Hepatocyte (in vitro differentiated cells): ENCODE results near the gene TTL. TPM values are rescaled to one million over a fixed set of nuclear protein-coding genes. Genes with fewer than 3 reads are reported as not detected.
"Not testable (repeated sequence)": the region's sequence is repeated elsewhere in the genome, so short reads cannot be mapped to it uniquely, and the experiment has no call there.

Experiments used
- DNase-seq: peaks from one replicate; pipeline ENCODE4 v3.0.0-alpha.2; 2016; ENCODE audit warnings: low spot score
- H2AFZ ChIP-seq: fragments of 200-600 bp; sonication (generic); 2 replicates; pipeline ENCODE4 v1.6.0; 2016; ENCODE audit warnings: antibody characterized with exemption, mild to moderate bottlenecking
- H3K27ac ChIP-seq: fragments of 200-600 bp; sonication (generic); 2 replicates; pipeline ENCODE4 v1.5.1; 2016; ENCODE audit warnings: mild to moderate bottlenecking
- H3K27me3 ChIP-seq: fragments of 200-600 bp; sonication (generic); 2 replicates; pipeline ENCODE4 v1.6.1; 2016
- H3K36me3 ChIP-seq: fragments of 200-600 bp; sonication (generic); replicated peaks from 2 replicates; pipeline ENCODE4 v1.5.1; 2016; ENCODE audit warnings: low read depth; ENCODE audit not compliant: insufficient read depth
- H3K4me1 ChIP-seq: fragments of 200-600 bp; sonication (generic); 2 replicates; pipeline ENCODE4 v1.5.1; 2016; ENCODE audit warnings: mild to moderate bottlenecking, moderate library complexity; ENCODE audit not compliant: insufficient read depth
- H3K4me2 ChIP-seq: fragments of 200-600 bp; sonication (generic); 2 replicates; pipeline ENCODE4 v1.6.0; 2016
- H3K4me3 ChIP-seq: fragments of 200-600 bp; sonication (generic); 2 replicates; pipeline ENCODE4 v1.5.1; 2016; ENCODE audit warnings: mild to moderate bottlenecking
- H3K79me2 ChIP-seq: fragments of 200-600 bp; sonication (generic); 2 replicates; pipeline ENCODE4 v1.6.0; 2017; ENCODE audit warnings: mild to moderate bottlenecking
- H3K9me2 ChIP-seq: fragments of 200-600 bp; sonication (generic); replicated peaks from 2 replicates; pipeline ENCODE4 v1.6.0; 2017; ENCODE audit warnings: mild to moderate bottlenecking; ENCODE audit not compliant: insufficient read depth
- H3K9me3 ChIP-seq: fragments of 200-600 bp; sonication (generic); 2 replicates; pipeline ENCODE4 v1.5.1; 2016; ENCODE audit warnings: low read depth, mild to moderate bottlenecking
- H4K20me1 ChIP-seq: fragments of 200-600 bp; sonication (generic); 2 replicates; pipeline ENCODE4 v1.6.0; 2016; ENCODE audit warnings: mild to moderate bottlenecking; ENCODE audit not compliant: insufficient read depth, poor library complexity, severe bottlenecking
- EZH2 ChIP-seq: fragments of 200-600 bp; sonication (generic); IDR thresholded peaks from 2 replicates; pipeline ENCODE4 v1.6.1; 2016; ENCODE audit warnings: antibody characterized with exemption, mild to moderate bottlenecking, borderline replicate concordance
- EZH2phosphoT487 ChIP-seq: fragments of 200-600 bp; sonication (generic); IDR thresholded peaks from one replicate; pipeline ENCODE4 v1.6.1; 2018; ENCODE audit warnings: antibody characterized with exemption, mild to moderate bottlenecking, low read depth, moderate library complexity; ENCODE audit not compliant: unreplicated experiment, severe bottlenecking
- WGBS: methylation state at CpG from one replicate; pipeline ENCODE4 v1.1.6; 2016; ENCODE audit warnings: low lambda C conversion rate; ENCODE audit errors: missing lambda C conversion rate; 5-methylcytosine and 5-hydroxymethylcytosine counted together
- polyA plus RNA-seq: library from polyadenylated mRNA; unstranded; fragments of >200 nt; fragmentation: Nextera tagmentation; extraction: Ambion mirVana; gene quantifications from 2 replicates; pipeline ENCODE4 v1.2.1, GENCODE V29; 2016
- total RNA-seq: library from RNA; depleted of rRNA; stranded (reverse); fragments of >200 nt; gene quantifications from 2 replicates; pipeline ENCODE4 v1.2.3, GENCODE V29; 2014
- TF ChIP-seq, protein P1 (sequence below): fragments of 200-600 bp; sonication (generic); IDR thresholded peaks from 2 replicates; pipeline ENCODE4 v1.5.1; 2016; ENCODE audit warnings: antibody characterized with exemption, mild to moderate bottlenecking; ENCODE audit not compliant: poor library complexity

Gene TTL
- total and polyA plus RNA-seq, 2 experiments from 2014 or later, result 16.9 to 22.9 TPM

DNA sequence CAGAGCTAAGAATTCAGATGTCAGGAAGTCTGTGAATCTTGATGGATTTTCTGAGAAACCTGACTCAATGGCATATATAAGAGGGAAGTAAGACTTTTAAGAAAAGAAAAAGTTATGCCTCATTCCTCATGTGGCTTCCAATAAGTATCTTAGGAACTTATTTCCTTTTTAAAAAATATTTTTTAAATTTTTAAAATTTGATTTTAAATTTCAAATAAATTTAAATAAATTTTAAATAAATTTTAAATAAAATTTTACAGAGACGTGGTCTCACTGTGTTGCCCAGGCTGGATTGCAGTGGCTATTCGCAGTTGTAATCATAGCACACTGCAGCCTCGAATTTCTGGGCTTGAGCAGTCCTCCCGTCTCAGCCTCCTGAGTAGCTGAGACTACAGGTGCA, 48.8 kb downstream of the TTL start:
- Histone ChIP-seq H3K36me3 (no peaks in the 10 kb centered on the region), H2AFZ (no peak overlapping the region), H3K9me3 (no peaks in the 10 kb centered on the region), H3K4me2 (no peak overlapping the region), H3K27me3 (no peaks in the 10 kb centered on the region), H3K27ac (no peak overlapping the region), H4K20me1 (no peaks in the 10 kb centered on the region), H3K79me2 (no peaks in the 10 kb centered on the region), H3K4me3 (no peak overlapping the region), H3K4me1 (no peaks in the 10 kb centered on the region), H3K9me2 (no peaks in the 10 kb centered on the region)
- 98% methylated on average over 4 of the region's 4 CpGs for WGBS
- TF ChIP-seq EZH2, result no peak
- no peak for DNase-seq

DNA sequence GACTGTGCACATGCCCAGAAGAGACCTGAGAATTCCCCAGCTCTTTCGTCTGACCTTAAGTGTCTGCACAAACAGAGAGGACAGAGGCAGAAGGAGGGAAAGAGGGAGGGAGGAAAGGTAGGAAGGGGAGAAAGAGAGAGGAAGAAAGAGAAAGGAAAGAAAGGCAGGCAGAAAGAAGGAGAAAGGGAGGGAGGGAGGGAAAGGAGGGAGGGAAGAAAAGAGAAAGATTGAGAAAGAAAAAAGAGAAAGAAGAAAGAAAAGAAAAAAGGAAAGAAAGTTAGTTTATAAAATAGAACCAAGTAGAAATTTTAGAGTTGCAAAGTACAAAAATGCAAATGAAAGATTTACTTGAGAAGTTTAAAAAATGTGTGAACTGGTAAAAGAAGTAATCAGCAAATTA, 52.9 kb downstream of the TTL start:
- Histone ChIP-seq H3K4me2 (no peak overlapping the region), H3K4me3 (no peak overlapping the region), H3K27ac (no peak overlapping the region), H3K9me2 (no peaks in the 10 kb centered on the region), H3K79me2 (no peaks in the 10 kb centered on the region), H3K4me1 (no peaks in the 10 kb centered on the region), H4K20me1 (no peaks in the 10 kb centered on the region), H2AFZ (no peak overlapping the region), H3K36me3 (no peaks in the 10 kb centered on the region), H3K9me3 (no peaks in the 10 kb centered on the region), H3K27me3 (no peaks in the 10 kb centered on the region)
- DNase-seq, result no peak
- TF ChIP-seq, protein P1, sequence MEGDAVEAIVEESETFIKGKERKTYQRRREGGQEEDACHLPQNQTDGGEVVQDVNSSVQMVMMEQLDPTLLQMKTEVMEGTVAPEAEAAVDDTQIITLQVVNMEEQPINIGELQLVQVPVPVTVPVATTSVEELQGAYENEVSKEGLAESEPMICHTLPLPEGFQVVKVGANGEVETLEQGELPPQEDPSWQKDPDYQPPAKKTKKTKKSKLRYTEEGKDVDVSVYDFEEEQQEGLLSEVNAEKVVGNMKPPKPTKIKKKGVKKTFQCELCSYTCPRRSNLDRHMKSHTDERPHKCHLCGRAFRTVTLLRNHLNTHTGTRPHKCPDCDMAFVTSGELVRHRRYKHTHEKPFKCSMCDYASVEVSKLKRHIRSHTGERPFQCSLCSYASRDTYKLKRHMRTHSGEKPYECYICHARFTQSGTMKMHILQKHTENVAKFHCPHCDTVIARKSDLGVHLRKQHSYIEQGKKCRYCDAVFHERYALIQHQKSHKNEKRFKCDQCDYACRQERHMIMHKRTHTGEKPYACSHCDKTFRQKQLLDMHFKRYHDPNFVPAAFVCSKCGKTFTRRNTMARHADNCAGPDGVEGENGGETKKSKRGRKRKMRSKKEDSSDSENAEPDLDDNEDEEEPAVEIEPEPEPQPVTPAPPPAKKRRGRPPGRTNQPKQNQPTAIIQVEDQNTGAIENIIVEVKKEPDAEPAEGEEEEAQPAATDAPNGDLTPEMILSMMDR, result no peak
- TF ChIP-seq EZH2phosphoT487, result no peak
- no peak for TF ChIP-seq EZH2
- 79% methylated on average over 1 of the region's 1 CpG for WGBS

DNA sequence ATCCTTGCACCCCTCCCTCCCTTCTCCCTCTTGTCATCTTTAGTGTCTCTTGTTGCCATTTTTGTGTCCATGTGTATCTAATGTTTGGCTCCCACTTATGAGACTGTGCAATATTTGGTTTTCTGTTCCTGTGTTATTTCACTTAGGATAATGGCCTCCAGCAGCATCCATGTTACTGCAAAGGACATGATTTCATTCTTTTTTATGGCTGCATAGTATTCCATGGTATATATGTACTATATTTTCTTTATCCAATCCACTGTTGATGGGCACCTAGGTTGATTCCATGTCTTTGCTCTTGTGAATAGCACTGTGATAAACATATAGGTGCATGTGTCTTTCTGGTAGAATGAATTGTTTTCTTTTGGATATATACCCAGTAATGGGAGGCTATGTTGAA, 54.7 kb downstream of the TTL start:
- H2AFZ ChIP-seq, H3K4me2 ChIP-seq, H3K79me2 ChIP-seq, H3K27ac ChIP-seq, H3K4me3 ChIP-seq, H3K4me1 ChIP-seq, H4K20me1 ChIP-seq, DNase-seq, H3K9me2 ChIP-seq, H3K36me3 ChIP-seq, H3K9me3 ChIP-seq, H3K27me3 ChIP-seq: not testable (repeated sequence)

DNA sequence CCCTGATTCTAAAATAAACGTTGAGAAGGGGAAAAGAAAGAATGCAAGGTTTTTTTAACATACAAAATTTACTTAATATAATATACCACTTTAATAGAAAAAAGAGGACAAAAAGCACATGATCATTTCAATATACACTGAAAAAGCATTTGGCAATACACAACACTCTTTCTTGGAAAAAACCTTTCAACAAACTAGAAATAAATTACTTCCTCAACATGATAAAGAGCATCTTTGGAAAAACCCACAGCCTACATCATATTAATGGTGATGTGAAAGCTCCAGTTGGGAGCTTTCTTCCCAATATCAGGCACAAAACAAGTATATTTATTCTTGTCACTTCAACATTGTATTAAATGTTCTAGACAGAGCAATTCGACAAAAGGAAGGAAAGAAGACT, 57.4 kb downstream of the TTL start:
- Histone ChIP-seq H3K79me2 (peaks cover 17% of the 10 kb centered on the region), H3K9me2 (no peaks in the 10 kb centered on the region), H3K27ac (no peak overlapping the region), H3K27me3 (no peaks in the 10 kb centered on the region), H3K36me3 (no peaks in the 10 kb centered on the region), H4K20me1 (peaks cover 6% of the 10 kb centered on the region), H3K9me3 (no peaks in the 10 kb centered on the region), H3K4me2 (no peak overlapping the region), H2AFZ (no peak overlapping the region), H3K4me1 (peaks cover 10% of the 10 kb centered on the region), H3K4me3 (no peak overlapping the region)
- TF ChIP-seq, protein P1, result no peak
- TF ChIP-seq EZH2 (no peak), EZH2phosphoT487 (no peak)
- WGBS, result 83% methylated on average over 2 of the region's 2 CpGs
- no peak for DNase-seq

DNA sequence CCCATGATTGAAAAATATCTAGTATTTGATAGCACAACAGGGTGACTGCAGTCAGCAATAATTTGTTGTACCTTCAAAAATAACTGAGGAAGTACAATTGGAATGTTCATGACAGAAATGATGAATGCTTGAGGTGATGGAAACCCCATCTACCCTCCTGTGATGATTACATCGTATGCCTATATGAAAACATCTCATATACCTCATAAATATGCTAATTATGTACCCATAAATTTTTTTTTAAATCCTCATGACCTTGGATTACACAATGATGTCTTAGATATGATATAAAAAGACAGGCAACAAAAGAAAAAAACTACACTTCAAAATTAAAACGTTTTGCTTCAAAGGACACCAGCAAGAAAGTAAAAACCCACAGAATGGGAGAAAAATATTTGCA, 59.0 kb downstream of the TTL start:
- H3K9me3 ChIP-seq, result no peaks in the 10 kb centered on the region
- TF ChIP-seq EZH2 (no peak), EZH2phosphoT487 (no peak)
- TF ChIP-seq, protein P1, result no peak
- H3K4me2 ChIP-seq, result peak overlapping the region; percentile 72
- H3K27ac ChIP-seq, result peak overlapping the region; percentile 97
- no peak overlapping the region for H3K4me3 ChIP-seq
- H3K9me2 ChIP-seq, result no peaks in the 10 kb centered on the region
- H2AFZ ChIP-seq, result peak overlapping the region; percentile 90
- peaks cover 33% of the 10 kb centered on the region for H3K79me2 ChIP-seq
- WGBS, result 48% methylated on average over 2 of the region's 2 CpGs
- peaks cover 10% of the 10 kb centered on the region for H3K4me1 ChIP-seq
- DNase-seq, result no peak
- H4K20me1 ChIP-seq, result peaks cover 6% of the 10 kb centered on the region
- H3K27me3 ChIP-seq, result no peaks in the 10 kb centered on the region
- no peaks in the 10 kb centered on the region for H3K36me3 ChIP-seq
